Fibroblast of lung (primary cell): ENCODE data around the gene NACA2.

Source experiments
- EZH2 ChIP-seq: IDR thresholded peaks from 2 replicates; pipeline ENCODE4 v1.5.1; 2012; ENCODE audit warnings: low read length, control low read depth, mild to moderate bottlenecking; ENCODE audit errors: missing control alignments
- TF ChIP-seq, protein P1 (sequence below), 2 donors: IDR thresholded peaks in 1 of 2; conservative IDR thresholded peaks in 1 of 2; 1 replicate in 1 of 2; 2 replicates in 1 of 2; pipeline ENCODE4 v1.5.1; 2011 to 2012; ENCODE audit warnings: low read length in 2 of 2, control low read depth in 1 of 2, inconsistent platforms in 1 of 2, low read depth in 1 of 2, mild to moderate bottlenecking in 1 of 2

DNA sequence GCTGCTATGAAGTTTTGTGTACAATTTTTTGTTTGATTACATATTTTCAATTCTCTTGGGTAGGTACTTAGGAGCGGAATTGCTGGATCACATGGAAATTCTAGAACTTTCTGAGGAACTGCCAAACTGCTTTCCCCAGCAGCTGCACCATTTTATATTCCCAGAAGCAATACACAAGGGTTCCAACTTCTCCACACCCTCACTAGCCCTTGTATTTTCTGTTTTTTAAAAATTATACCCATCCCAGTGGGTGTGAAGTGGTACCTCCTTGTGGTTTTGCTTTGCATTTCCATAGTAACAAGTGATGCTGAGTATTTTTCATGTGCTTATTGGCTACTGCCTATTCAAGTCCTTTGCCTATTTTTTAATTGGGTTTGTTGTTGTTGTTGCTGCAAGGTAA, 20.9 kb downstream of the NACA2 start:
- TF ChIP-seq, protein P1, sequence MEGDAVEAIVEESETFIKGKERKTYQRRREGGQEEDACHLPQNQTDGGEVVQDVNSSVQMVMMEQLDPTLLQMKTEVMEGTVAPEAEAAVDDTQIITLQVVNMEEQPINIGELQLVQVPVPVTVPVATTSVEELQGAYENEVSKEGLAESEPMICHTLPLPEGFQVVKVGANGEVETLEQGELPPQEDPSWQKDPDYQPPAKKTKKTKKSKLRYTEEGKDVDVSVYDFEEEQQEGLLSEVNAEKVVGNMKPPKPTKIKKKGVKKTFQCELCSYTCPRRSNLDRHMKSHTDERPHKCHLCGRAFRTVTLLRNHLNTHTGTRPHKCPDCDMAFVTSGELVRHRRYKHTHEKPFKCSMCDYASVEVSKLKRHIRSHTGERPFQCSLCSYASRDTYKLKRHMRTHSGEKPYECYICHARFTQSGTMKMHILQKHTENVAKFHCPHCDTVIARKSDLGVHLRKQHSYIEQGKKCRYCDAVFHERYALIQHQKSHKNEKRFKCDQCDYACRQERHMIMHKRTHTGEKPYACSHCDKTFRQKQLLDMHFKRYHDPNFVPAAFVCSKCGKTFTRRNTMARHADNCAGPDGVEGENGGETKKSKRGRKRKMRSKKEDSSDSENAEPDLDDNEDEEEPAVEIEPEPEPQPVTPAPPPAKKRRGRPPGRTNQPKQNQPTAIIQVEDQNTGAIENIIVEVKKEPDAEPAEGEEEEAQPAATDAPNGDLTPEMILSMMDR (conservative IDR thresholded peaks at IDR 0.05 in 1 of 2, IDR thresholded peaks at IDR 0.05 in 1 of 2; ENCODE audit: low read depth in 1 of 2, low read length in 2 of 2), result no peak
- TF ChIP-seq EZH2, result no peak
